ENCODE measurements around the gene DNA2.
"Not testable (repeated sequence)": the region's sequence is repeated elsewhere in the genome, so short reads cannot be mapped to it uniquely, and the experiment has no call there.

The DNA2 gene

DNA sequence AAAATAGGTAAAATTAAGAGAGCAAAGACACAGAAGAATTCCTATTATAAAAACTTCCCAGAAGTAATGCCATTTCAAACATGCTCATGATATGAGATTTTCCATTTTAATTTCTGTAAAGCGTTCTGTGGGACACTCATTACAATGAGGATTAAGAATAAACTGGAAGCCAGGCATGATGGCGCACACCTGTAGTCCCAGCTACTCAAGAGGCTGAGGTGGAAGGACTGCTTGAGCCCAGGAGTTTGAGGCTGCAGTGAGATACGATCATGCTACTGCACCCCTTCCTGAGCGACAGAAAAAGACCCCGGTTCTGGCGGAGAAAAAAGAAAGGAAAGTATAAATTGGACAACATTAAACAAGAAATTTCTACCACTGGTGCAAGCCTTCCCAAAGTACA is 1.5 kb downstream of the DNA2 start:
- H3K9me3 ChIP-seq (ENCODE audit: insufficient read depth, low read length): no peaks in the 10 kb centered on the region
- no peaks in the 10 kb centered on the region for H3K27me3 ChIP-seq (ENCODE audit: insufficient read depth, insufficient read length)
- H3K9ac ChIP-seq (ENCODE audit: insufficient read length, low read depth): peak overlapping the region; percentile 68
- TF ChIP-seq ZNF274 (IDR thresholded peaks at IDR 0.05; ENCODE audit: low read depth, low read length): no peak
- TF ChIP-seq SUZ12 (IDR thresholded peaks at IDR 0.05; ENCODE audit: extremely low read depth, insufficient read depth, insufficient read length): no peak
- no peak for TF ChIP-seq YY1 (IDR thresholded peaks at IDR 0.05; ENCODE audit: insufficient read depth, insufficient read length)
- H3K4me1 ChIP-seq (ENCODE audit: insufficient read depth, insufficient read length): no peaks in the 10 kb centered on the region
- H3K4me3 ChIP-seq (ENCODE audit: insufficient read length, low read depth): peak overlapping the region; percentile 76
- H3K36me3 ChIP-seq (ENCODE audit: insufficient read depth, insufficient read length, low read length): peaks cover 45% of the 10 kb centered on the region
- DNase-seq (ENCODE audit: low read depth, low spot score): no peak

DNA sequence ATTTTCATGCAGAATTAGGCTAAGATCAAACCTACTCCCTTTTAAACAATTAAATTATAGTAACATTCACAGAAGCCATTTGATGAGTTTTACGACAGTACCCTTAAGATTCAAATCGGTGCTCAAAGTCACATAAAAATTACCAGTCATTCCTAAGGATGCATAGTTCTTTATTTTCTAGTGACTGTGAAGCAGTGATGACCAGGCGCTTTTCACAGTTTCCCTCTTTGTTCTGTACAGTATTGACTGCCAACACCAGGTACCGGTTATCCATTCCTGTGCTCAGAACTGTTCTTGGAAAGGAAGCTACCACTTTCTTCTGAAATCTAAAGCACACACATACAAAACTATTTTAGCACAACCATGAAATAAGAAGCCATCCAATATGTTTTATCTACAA is 1.9 kb downstream of the DNA2 start:
- TF ChIP-seq ZNF274 (IDR thresholded peaks at IDR 0.05; ENCODE audit: low read depth, low read length) (no peak), SUZ12 (IDR thresholded peaks at IDR 0.05; ENCODE audit: extremely low read depth, insufficient read depth, insufficient read length) (no peak), YY1 (IDR thresholded peaks at IDR 0.05; ENCODE audit: insufficient read depth, insufficient read length) (no peak)
- no peak overlapping the region for H3K4me3 ChIP-seq (ENCODE audit: insufficient read length, low read depth)
- H3K36me3 ChIP-seq (ENCODE audit: insufficient read depth, insufficient read length, low read length): peaks cover 47% of the 10 kb centered on the region
- no peaks in the 10 kb centered on the region for H3K27me3 ChIP-seq (ENCODE audit: insufficient read depth, insufficient read length)
- no peak for DNase-seq (ENCODE audit: low read depth, low spot score)
- H3K4me1 ChIP-seq (ENCODE audit: insufficient read depth, insufficient read length): no peaks in the 10 kb centered on the region
- H3K9me3 ChIP-seq (ENCODE audit: insufficient read depth, low read length): no peaks in the 10 kb centered on the region
- H3K9ac ChIP-seq (ENCODE audit: insufficient read length, low read depth): peak overlapping the region; percentile 68

DNA sequence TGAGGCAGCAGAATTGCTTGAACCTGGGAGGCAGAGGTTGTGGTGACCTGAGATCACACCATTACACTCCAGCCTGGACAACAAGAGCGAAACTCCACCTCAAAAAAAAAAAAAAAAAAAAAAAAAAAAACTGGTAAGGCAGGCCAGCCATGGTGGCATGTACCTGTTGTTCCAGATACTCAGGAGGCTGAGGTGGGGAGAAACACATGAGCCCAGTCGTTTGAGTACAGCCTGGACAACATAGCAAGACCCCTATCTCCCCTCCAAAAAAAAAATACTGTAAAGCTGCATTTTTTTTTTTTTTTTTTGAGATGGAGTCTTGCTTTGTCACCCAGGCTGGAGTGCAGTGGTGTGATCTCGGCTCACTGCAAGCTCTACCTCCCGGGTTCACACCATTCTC is 7.0 kb downstream of the DNA2 start:
- peaks cover 74% of the 10 kb centered on the region for H3K36me3 ChIP-seq (ENCODE audit: insufficient read depth, insufficient read length, low read length)
- not testable (repeated sequence) for H3K9ac ChIP-seq (ENCODE audit: insufficient read length, low read depth); H3K4me3 ChIP-seq (ENCODE audit: insufficient read length, low read depth); DNase-seq (ENCODE audit: low read depth, low spot score); H3K27me3 ChIP-seq (ENCODE audit: insufficient read depth, insufficient read length); H3K9me3 ChIP-seq (ENCODE audit: insufficient read depth, low read length); H3K4me1 ChIP-seq (ENCODE audit: insufficient read depth, insufficient read length)

DNA sequence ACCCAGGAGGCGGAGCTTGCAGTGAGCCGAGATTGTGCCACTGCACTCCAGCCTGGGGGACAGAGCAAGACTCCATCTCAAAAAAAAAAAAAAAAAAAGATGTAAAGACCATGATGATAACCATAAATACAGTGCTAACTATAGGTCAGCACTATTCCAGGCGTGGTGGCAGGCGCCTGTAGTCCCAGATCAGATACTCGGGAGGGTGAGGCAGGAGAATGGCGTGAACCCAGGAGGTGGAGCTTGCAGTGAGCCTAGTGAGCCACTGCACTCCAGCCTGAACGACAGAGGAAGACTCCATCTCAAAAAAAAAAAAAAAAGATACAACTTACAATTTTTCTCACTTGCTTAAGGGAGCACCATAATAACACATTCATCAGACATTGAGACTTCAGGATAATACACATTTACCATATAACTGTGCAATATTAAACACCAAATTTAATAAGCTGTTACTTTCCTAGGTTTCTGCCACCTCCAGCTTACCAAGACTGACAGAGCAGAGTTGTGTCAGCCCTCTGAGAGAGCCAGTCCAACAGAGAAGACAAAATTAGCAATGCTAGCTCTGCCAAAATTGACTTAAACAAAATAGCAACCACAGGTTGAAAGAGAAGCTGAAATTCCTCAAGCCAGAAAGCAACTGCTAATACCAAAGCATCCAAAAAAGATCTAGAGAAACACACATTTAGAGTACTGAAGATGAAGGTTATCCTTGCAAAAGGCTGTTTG is 8.2 kb downstream of the DNA2 start:
- H3K4me3 ChIP-seq (ENCODE audit: insufficient read length, low read depth): no peak overlapping the region
- no peak for TF ChIP-seq SUZ12 (IDR thresholded peaks at IDR 0.05; ENCODE audit: extremely low read depth, insufficient read depth, insufficient read length)
- no peak for TF ChIP-seq YY1 (IDR thresholded peaks at IDR 0.05; ENCODE audit: insufficient read depth, insufficient read length)
- no peak for TF ChIP-seq ZNF274 (IDR thresholded peaks at IDR 0.05; ENCODE audit: low read depth, low read length)
- H3K9ac ChIP-seq (ENCODE audit: insufficient read length, low read depth): no peak overlapping the region
- peaks cover 76% of the 10 kb centered on the region for H3K36me3 ChIP-seq (ENCODE audit: insufficient read depth, insufficient read length, low read length)
- no peaks in the 10 kb centered on the region for H3K9me3 ChIP-seq (ENCODE audit: insufficient read depth, low read length)
- no peaks in the 10 kb centered on the region for H3K4me1 ChIP-seq (ENCODE audit: insufficient read depth, insufficient read length)
- H3K27me3 ChIP-seq (ENCODE audit: insufficient read depth, insufficient read length): no peaks in the 10 kb centered on the region
- no peak for DNase-seq (ENCODE audit: low read depth, low spot score)

DNA sequence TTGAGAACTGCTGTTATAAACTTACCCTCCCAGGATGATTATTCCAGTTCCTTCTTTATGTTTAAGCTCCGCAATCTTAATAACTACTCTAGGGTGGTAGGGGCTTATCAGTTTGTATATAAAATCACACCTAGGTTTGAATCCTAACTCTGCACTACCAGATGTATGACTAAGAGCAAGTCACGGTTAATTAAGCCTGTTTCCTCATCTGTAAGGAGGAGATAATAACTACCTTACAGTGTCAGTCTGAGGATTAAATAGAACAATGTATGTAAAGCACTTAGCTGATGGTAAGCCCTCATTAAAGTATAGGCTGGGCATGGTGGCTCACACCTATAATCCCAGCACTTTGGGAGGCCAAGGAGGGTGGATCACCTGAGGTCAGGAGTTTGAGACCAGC is 9.2 kb downstream of the DNA2 start:
- Histone ChIP-seq H3K9ac (ENCODE audit: insufficient read length, low read depth) (no peak overlapping the region), H3K9me3 (ENCODE audit: insufficient read depth, low read length) (no peaks in the 10 kb centered on the region), H3K36me3 (ENCODE audit: insufficient read depth, insufficient read length, low read length) (peaks cover 72% of the 10 kb centered on the region), H3K27me3 (ENCODE audit: insufficient read depth, insufficient read length) (no peaks in the 10 kb centered on the region), H3K4me3 (ENCODE audit: insufficient read length, low read depth) (no peak overlapping the region), H3K4me1 (ENCODE audit: insufficient read depth, insufficient read length) (no peaks in the 10 kb centered on the region)
- TF ChIP-seq YY1 (IDR thresholded peaks at IDR 0.05; ENCODE audit: insufficient read depth, insufficient read length) (no peak), ZNF274 (IDR thresholded peaks at IDR 0.05; ENCODE audit: low read depth, low read length) (no peak), SUZ12 (IDR thresholded peaks at IDR 0.05; ENCODE audit: extremely low read depth, insufficient read depth, insufficient read length) (no peak)
- DNase-seq (ENCODE audit: low read depth, low spot score): no peak

DNA sequence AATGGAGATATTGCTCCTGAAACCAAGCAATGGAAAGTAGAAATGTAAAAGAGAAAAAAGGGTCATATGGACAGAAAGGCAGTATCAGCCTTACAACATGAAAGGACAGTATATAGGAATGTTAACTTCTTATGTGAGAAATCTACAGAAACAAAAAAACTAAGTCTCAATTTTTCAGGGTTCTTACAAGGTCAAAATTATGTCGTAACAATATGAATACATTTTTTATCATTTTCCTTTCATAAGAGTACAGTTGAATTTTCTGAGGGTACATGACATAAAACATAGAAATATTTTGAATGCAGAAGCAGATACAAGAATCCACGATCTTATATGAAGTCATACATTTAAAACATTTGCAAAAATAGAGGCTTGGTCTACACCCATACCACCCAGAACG is 10.7 kb downstream of the DNA2 start:
- no peaks in the 10 kb centered on the region for H3K9me3 ChIP-seq (ENCODE audit: insufficient read depth, low read length)
- no peaks in the 10 kb centered on the region for H3K4me1 ChIP-seq (ENCODE audit: insufficient read depth, insufficient read length)
- no peak overlapping the region for H3K4me3 ChIP-seq (ENCODE audit: insufficient read length, low read depth)
- H3K36me3 ChIP-seq (ENCODE audit: insufficient read depth, insufficient read length, low read length): peaks cover 68% of the 10 kb centered on the region
- H3K27me3 ChIP-seq (ENCODE audit: insufficient read depth, insufficient read length): no peaks in the 10 kb centered on the region
- TF ChIP-seq ZNF274 (IDR thresholded peaks at IDR 0.05; ENCODE audit: low read depth, low read length) (no peak), YY1 (IDR thresholded peaks at IDR 0.05; ENCODE audit: insufficient read depth, insufficient read length) (no peak), SUZ12 (IDR thresholded peaks at IDR 0.05; ENCODE audit: extremely low read depth, insufficient read depth, insufficient read length) (no peak)
- no peak for DNase-seq (ENCODE audit: low read depth, low spot score)
- H3K9ac ChIP-seq (ENCODE audit: insufficient read length, low read depth): no peak overlapping the region

DNA sequence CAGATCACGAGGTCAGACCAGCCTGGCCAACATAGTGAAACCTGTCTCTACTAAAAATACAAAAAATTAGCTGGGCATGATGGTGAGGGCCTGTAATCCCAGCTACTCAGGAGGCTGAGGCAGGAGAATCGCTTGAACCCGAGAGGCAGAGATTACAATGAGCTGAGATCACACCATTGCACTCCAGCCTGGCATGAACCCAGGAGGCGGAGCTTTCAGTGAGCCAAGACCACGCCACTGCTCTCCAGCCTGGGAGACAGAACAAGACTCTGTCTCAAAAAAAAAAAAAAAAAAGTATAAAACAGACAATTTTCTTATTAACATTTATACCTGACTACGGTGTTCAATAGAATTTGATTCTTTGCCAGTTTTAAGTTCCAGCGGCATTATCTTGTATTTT is 22.1 kb downstream of the DNA2 start:
- not testable (repeated sequence) for H3K9me3 ChIP-seq (ENCODE audit: insufficient read depth, low read length); H3K27me3 ChIP-seq (ENCODE audit: insufficient read depth, insufficient read length); DNase-seq (ENCODE audit: low read depth, low spot score); H3K9ac ChIP-seq (ENCODE audit: insufficient read length, low read depth); H3K4me3 ChIP-seq (ENCODE audit: insufficient read length, low read depth); H3K4me1 ChIP-seq (ENCODE audit: insufficient read depth, insufficient read length)
- H3K36me3 ChIP-seq (ENCODE audit: insufficient read depth, insufficient read length, low read length): peaks cover 39% of the 10 kb centered on the region

DNA sequence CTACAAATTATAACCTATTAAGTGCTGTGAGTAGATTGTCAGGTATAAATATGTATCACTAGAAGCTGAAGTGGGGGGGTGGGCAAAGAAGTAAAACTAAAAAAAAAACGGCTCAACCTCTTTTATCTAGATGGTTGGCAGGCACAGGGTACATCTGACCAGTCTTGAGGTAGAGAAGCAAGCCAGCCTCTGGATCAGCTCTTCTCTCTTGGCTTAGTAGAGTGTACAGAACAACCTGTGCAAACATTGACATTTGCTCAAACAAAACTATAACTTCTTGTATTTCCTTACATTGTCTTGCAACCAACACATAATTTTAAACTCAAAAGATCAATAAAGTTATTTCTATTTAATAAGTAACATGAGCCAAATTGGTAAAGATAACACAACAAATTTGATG is 25.6 kb downstream of the DNA2 start:
- DNase-seq (ENCODE audit: low read depth, low spot score): no peak
- TF ChIP-seq ZNF274 (IDR thresholded peaks at IDR 0.05; ENCODE audit: low read depth, low read length): no peak
- TF ChIP-seq SUZ12 (IDR thresholded peaks at IDR 0.05; ENCODE audit: extremely low read depth, insufficient read depth, insufficient read length): no peak
- TF ChIP-seq YY1 (IDR thresholded peaks at IDR 0.05; ENCODE audit: insufficient read depth, insufficient read length): no peak
- Histone ChIP-seq H3K36me3 (ENCODE audit: insufficient read depth, insufficient read length, low read length) (peaks cover 39% of the 10 kb centered on the region), H3K9me3 (ENCODE audit: insufficient read depth, low read length) (no peaks in the 10 kb centered on the region), H3K9ac (ENCODE audit: insufficient read length, low read depth) (no peak overlapping the region), H3K4me3 (ENCODE audit: insufficient read length, low read depth) (no peak overlapping the region), H3K27me3 (ENCODE audit: insufficient read depth, insufficient read length) (no peaks in the 10 kb centered on the region), H3K4me1 (ENCODE audit: insufficient read depth, insufficient read length) (no peaks in the 10 kb centered on the region)
